GM10847 (cell line): ENCODE results near the gene SAPCD1.

ENCODE experiments used
- POLR2A ChIP-seq: IDR thresholded peaks from 2 replicates; pipeline ENCODE4 v1.6.1; 2011; ENCODE audit not compliant: insufficient read length; ENCODE audit errors: extremely low read depth

Gene SAPCD1

DNA sequence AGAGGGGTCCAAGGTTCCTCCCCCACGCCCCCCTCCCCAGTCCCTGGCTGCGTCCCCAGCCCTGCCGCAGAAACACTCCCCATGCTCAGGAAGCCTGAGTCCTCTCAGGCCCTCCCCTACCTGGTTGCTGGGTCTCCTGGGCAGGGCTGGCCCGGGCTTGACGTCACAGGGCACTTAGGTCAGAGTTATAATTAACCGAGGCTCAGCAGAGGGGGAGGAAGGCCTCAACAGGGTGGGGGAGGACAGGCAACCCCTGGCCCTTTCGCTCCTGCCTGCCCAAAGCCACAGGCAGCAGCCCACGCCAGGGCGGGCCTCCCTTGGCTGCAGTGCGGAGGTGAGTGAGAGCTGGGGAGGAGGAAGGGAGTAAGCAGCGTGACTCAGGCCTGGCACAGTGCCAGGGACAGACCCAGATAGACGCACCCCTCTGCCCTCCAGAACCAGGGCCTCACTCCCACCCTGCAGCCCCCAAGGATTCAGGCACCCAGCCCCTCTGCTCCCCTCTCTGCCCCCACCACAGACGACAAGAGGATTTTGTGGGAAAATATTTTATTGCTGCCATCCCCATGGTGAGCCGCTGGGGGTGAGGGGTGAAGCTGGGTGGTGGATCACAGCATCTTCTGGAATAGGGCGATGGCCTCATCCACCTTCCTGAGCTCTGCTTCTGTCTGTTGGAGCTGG is 14.7 kb downstream of the SAPCD1 start, which contains the start of gene VWA7:
Gene VWA7, minus strand, starts transcription at position 340 of the 678 bp plus-strand sequence. CDS start 549 bp downstream, outside the sequence.
- TF ChIP-seq POLR2A, result no peak

GRCh38 chr6:31777667-31778050 is 15.2 kb downstream of the SAPCD1 start:
- TF ChIP-seq POLR2A, result no peak

DNA sequence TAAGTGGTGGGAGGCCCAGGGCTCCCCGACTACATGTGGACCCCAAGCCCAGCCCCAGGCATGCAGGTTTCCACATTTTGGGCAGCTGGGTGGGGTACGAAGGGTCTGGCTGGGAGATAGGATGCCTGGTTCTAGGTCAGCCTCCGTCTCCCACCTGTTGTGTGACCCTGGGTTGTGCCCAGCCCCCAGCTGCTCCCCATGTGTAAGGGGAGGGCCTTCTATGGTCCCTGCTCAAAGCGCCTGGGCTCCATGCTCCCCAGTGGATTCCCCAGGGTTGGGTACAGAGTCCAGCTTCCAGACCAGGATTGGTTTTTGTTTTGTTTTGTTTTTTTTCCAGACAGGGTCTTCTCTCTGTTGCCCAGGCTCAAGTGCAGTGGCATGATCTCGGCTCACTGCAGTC is 15.7 kb downstream of the SAPCD1 start:
- TF ChIP-seq POLR2A, result no peak

- no peak for TF ChIP-seq POLR2A
Observed at GRCh38 chr6:31778999-31779885, 16.8 kb downstream of the SAPCD1 start.

GRCh38 chr6:31779908-31780307 is 17.5 kb downstream of the SAPCD1 start:
- TF ChIP-seq POLR2A, result no peak

- no peak for TF ChIP-seq POLR2A
Observed at GRCh38 chr6:31780507-31781243, 18.2 kb downstream of the SAPCD1 start.

DNA sequence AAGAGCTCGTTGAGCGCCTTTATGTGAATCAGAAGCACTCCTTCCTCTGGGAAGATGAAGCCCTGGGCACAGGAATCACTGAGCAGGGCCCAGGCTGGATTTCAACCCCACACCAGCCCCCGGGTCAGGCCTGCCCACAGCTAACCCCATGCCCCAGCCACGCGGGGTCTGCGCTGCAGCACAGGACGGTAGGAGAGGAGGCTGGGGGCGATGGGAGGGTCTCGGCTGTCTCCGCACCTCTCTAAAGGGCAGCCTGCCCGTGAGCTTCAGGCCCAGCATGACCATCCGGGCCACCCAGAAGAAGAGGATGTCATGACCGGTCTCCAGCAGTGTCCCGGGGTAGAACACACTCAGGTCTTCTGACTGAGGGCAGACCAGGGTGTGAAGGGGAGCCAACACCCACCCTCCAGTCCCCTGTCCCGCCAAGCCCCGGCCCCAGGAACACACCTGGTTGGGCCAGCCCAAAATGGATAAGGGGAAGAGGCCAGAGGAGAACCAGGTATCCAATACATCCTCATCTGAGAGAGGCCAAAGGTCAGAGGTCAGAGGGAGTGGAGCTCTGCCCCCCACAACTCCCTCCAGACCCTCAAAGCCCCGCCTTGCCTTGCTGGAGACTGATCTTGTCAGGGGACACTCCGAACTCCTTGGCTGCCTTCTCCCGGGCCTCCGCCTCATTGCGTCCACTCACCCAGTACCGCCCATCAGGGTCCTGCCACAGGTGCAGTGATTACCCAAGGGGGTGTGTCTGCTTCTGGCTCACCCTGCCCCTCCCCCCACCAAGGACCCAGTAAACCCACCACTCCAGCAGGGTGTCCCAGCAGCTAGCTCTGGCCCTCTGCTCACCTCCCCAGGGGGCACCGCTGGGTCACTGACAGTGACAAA is 19.0 kb downstream of the SAPCD1 start:
- no peak for TF ChIP-seq POLR2A

DNA sequence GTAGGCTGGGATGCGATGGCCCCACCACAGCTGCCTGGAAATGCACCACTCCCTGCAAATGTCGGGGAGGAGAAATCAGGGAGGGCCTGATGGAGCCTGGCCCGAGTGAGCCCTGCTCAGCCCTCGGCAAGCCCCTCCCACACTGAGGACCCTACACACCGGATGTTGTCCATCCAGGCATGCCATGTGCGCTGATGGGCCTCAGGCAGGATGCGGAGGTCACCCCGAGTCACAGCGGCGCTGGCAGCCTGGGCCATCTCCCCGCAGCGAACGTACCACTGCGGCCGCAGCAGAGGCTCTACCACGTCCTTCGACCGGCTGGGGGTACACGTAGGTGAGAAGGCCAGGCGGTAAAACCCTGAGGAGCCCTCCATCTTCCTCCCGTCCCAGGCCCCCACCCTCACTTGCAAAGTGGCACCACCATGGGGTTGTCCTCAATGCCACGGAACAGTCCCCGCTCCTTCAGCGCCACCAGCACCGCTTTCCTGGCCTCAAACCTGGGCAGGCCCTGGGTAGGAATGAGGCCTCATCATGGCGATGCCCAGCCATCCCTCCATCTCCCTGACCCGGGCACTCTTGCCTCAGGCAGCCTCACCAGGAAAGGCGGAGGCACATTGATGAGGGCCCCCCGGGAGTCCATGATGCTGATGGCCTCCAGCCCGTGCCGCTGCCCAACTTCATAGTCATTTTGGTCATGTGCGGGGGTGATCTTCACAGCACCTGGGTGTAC is 19.8 kb downstream of the SAPCD1 start:
- TF ChIP-seq POLR2A, result no peak

GRCh38 chr6:31784098-31784925 is 21.9 kb downstream of the SAPCD1 start:
- TF ChIP-seq POLR2A, result no peak

GRCh38 chr6:31785475-31785874 is 23.0 kb downstream of the SAPCD1 start:
- TF ChIP-seq POLR2A, result no peak

GRCh38 chr6:31791324-31792089 is 29.1 kb downstream of the SAPCD1 start:
- no peak for TF ChIP-seq POLR2A

DNA sequence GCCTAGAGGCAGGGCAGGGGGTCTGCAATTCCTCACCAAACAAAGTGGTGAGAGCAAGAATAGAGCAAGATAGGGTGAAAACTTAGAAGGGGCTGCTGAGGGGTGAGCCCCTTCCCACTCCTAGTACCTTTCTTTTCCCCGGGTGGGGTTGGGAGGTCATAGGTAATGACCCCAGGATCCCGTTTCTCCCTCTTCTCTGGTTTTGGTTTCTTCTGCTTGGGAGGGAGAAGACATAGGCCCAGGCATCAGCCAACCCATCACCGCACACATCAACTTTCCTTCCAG is 29.6 kb downstream of the SAPCD1 start:
- no peak for TF ChIP-seq POLR2A

GRCh38 chr6:31792761-31793171 is 30.3 kb downstream of the SAPCD1 start:
- TF ChIP-seq POLR2A, result no peak
